Stimulated activated CD4-positive, alpha-beta T cell treated with anti-CD3 and anti-CD28 coated beads, Interleukin-2, amount 100 ng/mL, for 4 hours (primary cell): ENCODE results near the gene NSUN5.
"Not testable (repeated sequence)": the region's sequence is repeated elsewhere in the genome, so short reads cannot be mapped to it uniquely, and the experiment has no call there.

Experiments
- DNase-seq: peaks from one replicate; pipeline ENCODE4 v3.0.0-alpha.2; 2020; ENCODE audit warnings: low read depth

The NSUN5 gene

GRCh38 chr7:73267813-73268212, 40.8 kb downstream of the NSUN5 start:
- not testable (repeated sequence) for DNase-seq

GRCh38 chr7:73266719-73267368, 41.8 kb downstream of the NSUN5 start:
- DNase-seq = not testable (repeated sequence)

- not testable (repeated sequence) for DNase-seq
Observed at GRCh38 chr7:73262416-73262815, 46.2 kb downstream of the NSUN5 start.
